HG03432 (cell line): ENCODE measurements around the gene ZSWIM8.
A peak's percentile ranks its signal among the peaks of the same experiment; 100 is the strongest.

Source experiments
- ATAC-seq: cut with Tn5 transposase; IDR thresholded peaks from one replicate; pipeline ENCODE4 v1.9.1; 2021; ENCODE audit warnings: mild to moderate bottlenecking, moderate library complexity; ENCODE audit not compliant: unreplicated experiment

Gene ZSWIM8

GRCh38 chr10:73796766-73797165 lies 11.4 kb downstream of the ZSWIM8 start:
- no peak for ATAC-seq

GRCh38 chr10:73797324-73798025 lies 12.1 kb downstream of the ZSWIM8 start:
- no peak for ATAC-seq

- ATAC-seq = no peak
Observed at GRCh38 chr10:73798087-73798486, 12.7 kb downstream of the ZSWIM8 start.

- ATAC-seq = no peak
Observed at GRCh38 chr10:73798927-73799560, 13.6 kb downstream of the ZSWIM8 start.

- ATAC-seq = no peak
Observed at GRCh38 chr10:73799899-73800559, 14.6 kb downstream of the ZSWIM8 start.

GRCh38 chr10:73800560-73801252 lies 15.3 kb downstream of the ZSWIM8 start:
- ATAC-seq = no peak

GRCh38 chr10:73801253-73801590 lies 15.8 kb downstream of the ZSWIM8 start:
- no peak for ATAC-seq

GRCh38 chr10:73802276-73802991 lies 17.0 kb downstream of the ZSWIM8 start:
- ATAC-seq = no peak

- ATAC-seq = peak; percentile 80
Observed at GRCh38 chr10:73803680-73804286, 18.4 kb downstream of the ZSWIM8 start.

- no peak for ATAC-seq
Observed at GRCh38 chr10:73806176-73806950, 21.0 kb downstream of the ZSWIM8 start.

- no peak for ATAC-seq
Observed at GRCh38 chr10:73807471-73807870, 22.1 kb downstream of the ZSWIM8 start.

GRCh38 chr10:73808021-73808815 lies 22.8 kb downstream of the ZSWIM8 start:
- ATAC-seq = no peak

- ATAC-seq = no peak
Observed at GRCh38 chr10:73809061-73809818, 23.8 kb downstream of the ZSWIM8 start.

- ATAC-seq = no peak
Observed at GRCh38 chr10:73810358-73810734, 24.9 kb downstream of the ZSWIM8 start.

GRCh38 chr10:73810735-73811465 lies 25.5 kb downstream of the ZSWIM8 start:
- ATAC-seq = peak; percentile 35

GRCh38 chr10:73812657-73813056 lies 27.3 kb downstream of the ZSWIM8 start:
- ATAC-seq = no peak

GRCh38 chr10:73813333-73813732 lies 27.9 kb downstream of the ZSWIM8 start:
- ATAC-seq = no peak
